Coronary artery (tissue), 2 donors: ENCODE results near the gene SLC1A3.
A peak's percentile ranks its signal among the peaks of the same experiment; 100 is the strongest.

Experiments
- DNase-seq: peaks from one replicate; pipeline ENCODE4 v3.0.0-alpha.2; 2017; ENCODE audit warnings: low spot score
- H3K27ac ChIP-seq, 2 donors: fragments of 200-600 bp; sonication (generic); one replicate each; pipeline ENCODE4 v1.5.1; 2016 to 2019
- H3K4me3 ChIP-seq: fragments of 200-600 bp; sonication (generic); 2 replicates; pipeline ENCODE4 v1.5.1; 2016; ENCODE audit warnings: mild to moderate bottlenecking, moderate library complexity
- TF ChIP-seq, protein P1 (sequence below): fragments of 200-600 bp; sonication (generic); IDR thresholded peaks from one replicate; pipeline ENCODE4 v1.5.1; 2019; ENCODE audit warnings: antibody characterized with exemption

SLC1A3 gene

GRCh38 chr5:36723912-36724311, 117.5 kb downstream of the SLC1A3 start:
- TF ChIP-seq, protein P1, sequence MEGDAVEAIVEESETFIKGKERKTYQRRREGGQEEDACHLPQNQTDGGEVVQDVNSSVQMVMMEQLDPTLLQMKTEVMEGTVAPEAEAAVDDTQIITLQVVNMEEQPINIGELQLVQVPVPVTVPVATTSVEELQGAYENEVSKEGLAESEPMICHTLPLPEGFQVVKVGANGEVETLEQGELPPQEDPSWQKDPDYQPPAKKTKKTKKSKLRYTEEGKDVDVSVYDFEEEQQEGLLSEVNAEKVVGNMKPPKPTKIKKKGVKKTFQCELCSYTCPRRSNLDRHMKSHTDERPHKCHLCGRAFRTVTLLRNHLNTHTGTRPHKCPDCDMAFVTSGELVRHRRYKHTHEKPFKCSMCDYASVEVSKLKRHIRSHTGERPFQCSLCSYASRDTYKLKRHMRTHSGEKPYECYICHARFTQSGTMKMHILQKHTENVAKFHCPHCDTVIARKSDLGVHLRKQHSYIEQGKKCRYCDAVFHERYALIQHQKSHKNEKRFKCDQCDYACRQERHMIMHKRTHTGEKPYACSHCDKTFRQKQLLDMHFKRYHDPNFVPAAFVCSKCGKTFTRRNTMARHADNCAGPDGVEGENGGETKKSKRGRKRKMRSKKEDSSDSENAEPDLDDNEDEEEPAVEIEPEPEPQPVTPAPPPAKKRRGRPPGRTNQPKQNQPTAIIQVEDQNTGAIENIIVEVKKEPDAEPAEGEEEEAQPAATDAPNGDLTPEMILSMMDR: no peak
- DNase-seq: no peak
- Histone ChIP-seq H3K4me3 (no peak overlapping the region), H3K27ac (no peak overlapping the region)

DNA sequence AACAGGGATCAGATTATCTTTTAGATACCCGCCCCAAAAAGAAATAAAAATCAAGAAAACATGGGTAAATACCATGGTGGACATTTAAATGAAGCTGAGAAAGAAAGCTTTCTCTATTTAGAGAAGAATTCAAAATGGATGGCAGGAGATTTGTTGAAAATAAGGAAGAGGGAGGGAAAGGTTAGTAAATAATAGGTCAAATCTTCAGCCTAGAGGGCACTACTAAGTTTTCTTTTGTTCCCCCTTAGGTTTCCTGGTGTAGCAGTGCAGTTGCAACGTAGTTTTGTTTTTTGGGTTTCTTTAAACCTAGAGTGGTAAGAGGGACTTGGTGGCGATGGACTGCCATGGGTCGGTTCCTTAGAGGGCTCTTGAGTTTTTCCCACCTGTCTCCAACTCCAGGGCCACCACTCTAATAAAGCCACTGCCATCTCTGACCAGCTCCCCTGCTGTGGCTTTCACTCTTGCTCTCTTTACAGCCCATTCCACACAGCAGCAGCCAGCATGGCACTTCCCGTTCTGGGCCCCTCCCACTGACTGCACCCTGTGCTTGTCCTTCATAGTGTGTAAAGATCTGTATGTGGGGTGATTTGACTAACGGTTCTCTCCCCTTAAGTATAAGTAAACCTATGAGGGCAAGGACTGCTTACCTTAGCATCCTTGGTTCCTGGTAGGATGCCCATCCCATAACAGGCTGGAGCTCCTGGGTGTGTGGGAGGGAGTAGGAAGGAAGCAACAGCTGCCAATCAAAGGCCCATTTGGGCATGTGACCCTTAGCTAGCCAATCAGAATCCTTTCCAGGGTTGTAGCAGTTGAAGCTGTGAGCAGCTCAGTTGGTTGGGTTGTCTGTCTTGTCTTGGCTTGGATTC, 118.3 kb downstream of the SLC1A3 start:
- peak overlapping the region in 1 of 2 donors; percentile 39 for H3K27ac ChIP-seq

GRCh38 chr5:36726317-36726716, 119.9 kb downstream of the SLC1A3 start:
- Histone ChIP-seq H3K4me3 (no peak overlapping the region), H3K27ac (no peak overlapping the region)
- DNase-seq: no peak
- TF ChIP-seq, protein P1: no peak

More for the DNA sequence above, 118.3 kb downstream of the SLC1A3 start:
- TF ChIP-seq, protein P1: no peak
- DNase-seq: no peak
- peak overlapping the region; percentile 14 for H3K4me3 ChIP-seq

- TF ChIP-seq, protein P1: no peak
- Histone ChIP-seq H3K4me3 (no peak overlapping the region), H3K27ac (no peak overlapping the region)
- DNase-seq: no peak
Observed at GRCh38 chr5:36726767-36727166, 120.4 kb downstream of the SLC1A3 start.

DNA sequence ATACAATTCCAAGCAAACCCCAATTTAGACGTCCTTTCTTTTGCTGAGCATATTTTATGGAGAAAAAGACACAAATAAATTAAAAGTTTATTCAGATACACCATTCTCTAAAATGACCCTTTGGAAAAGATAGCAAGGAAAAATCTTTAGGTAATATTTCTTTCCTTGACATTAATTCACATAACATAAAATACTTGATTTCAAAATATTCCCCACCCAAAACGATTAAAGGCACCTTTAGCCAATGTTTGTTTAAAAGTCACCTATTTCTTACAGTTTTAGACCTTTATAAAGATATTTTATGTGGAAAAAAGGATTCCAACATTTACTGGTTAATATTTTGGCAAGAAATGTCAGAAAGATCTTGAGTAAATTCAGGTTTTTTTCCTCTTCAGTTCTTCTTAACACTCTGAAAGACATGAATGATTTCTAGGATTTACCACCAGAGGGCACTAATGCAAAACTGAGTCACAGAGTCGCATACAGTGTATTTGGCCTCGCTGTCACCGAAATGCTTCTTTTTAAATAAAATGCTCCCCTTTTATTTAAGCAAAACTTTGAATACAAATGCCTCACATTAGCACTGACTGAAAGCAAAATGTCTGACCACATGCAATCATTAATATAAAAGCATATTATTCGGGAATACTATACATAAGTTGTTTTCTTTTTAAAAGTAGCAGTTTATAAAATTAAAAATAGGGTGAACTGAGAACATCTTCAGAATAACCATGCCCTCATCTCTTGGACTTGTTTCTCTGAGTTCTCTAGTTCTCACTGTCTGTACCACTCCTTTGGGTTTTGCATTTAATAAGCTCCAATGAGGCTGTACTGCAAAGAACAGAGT, 122.5 kb downstream of the SLC1A3 start:
- TF ChIP-seq, protein P1: peak; percentile 46
- no peak overlapping the region for H3K27ac ChIP-seq
- no peak overlapping the region for H3K4me3 ChIP-seq
- no peak for DNase-seq

DNA sequence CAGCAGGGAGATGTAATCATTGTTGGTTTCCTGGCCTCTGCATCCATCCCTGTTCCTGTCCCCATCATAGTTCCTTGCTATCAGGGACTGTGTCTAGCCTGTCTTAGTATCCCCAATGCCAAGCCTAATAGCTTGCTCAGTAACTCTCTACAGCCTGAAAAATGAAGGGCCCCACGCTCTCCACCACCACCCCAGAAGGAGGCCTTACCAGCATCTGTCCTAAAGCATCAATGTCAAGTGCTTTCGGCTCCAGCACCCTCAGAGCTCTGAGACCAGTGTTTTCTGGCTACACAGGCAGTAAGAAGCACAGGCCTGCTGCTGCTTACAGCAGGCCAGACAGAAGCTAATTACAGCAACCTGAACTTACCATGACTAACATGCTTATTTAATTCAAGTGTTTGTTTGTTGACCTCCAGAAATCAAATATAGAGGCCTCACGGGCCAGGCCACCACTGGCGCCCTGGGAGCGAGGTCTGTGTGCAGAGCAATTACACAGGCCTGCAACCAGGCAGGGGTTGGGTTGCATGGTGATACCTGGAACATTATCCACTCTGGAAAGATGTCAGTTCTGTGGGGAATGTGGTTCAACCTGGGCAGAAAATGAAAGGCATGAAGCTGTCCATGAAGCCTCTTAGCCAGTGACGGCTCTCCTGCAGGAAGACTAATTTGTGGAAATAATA, 124.3 kb downstream of the SLC1A3 start:
- no peak overlapping the region for H3K27ac ChIP-seq
- TF ChIP-seq, protein P1: no peak
- DNase-seq: no peak
- no peak overlapping the region for H3K4me3 ChIP-seq
